HuH-7 (cell line): ENCODE data around the gene CASP9.

Experiments used
- DNase-seq: peaks from one replicate; pipeline ENCODE4 v3.0.0; 2011; ENCODE audit warnings: low spot score

CASP9 gene

DNA sequence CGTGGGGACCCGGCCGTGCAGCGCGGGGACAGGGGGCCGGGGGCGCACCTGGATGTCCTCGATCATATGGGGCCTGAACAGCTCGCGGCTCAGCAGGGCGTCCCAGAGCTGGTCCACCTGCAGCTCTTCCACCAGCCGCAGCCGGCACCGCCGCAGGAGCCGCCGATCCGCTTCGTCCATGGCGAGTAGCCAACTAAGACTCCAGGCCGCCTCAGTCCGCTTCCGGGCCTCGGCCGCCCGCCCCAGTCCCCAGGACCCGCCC, at the start of gene CASP9:
Gene CASP9, minus strand, starts transcription at position 195 of the 262 bp plus-strand sequence. Its CDS starts 15 bp downstream, at position 180.
- no peak for DNase-seq

DNA sequence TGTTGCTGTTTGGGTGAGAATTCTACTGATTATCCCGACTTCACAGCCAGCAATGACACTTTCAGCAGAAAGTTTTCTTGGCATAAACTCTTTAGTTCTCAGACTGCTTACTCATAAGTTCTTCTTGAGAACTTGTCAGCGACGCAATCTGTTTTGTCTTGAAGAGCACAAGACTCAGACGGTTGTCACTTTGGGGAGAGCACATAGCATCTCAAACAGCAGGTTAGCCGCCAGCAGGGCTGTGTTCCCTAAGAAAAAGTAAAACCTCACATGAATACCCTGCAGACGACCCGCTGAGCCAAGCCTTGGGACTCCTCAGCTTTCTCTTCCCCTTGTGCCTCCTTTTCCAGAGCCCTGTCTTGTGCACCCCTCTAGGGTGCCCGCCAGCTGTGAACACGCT, 49.5 kb upstream of the CASP9 start:
- DNase-seq = no peak

DNA sequence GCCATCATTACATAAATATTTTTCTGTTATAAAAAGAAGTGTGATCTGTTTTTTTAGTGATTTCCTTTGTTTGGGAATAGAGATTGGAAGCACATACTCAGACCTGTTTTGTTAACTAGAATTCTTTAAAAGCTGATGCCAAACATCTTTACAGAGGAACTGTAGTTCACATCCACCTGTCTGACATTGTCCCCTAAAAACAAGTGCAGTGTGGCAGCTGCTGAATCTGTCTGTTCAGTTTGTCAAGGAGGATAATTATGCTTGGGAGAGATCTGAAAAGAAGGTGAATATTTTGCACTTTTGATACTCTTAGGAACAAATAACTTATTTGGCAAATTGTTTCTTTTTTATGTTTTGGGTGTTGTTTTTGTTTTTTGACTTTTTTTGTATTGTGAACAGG, 47.3 kb upstream of the CASP9 start:
- no peak for DNase-seq

DNA sequence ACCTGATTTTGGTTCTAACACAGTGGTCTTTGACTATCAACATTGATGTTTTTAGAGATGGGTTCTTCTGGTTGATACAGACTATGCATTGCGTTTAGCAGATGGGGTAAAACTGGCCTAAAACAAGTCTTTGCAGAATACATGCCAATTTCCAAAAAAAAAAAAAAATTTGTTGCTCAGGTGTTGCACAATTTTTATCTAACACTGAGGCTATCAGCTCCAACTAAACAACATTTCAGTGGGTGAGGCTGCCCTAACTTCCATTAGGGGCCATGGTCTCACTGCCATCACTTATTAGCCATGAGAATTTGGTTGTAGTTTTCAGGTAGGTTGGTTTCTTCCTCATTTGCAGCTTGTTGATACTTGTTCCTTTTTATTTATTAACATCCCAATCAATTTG, 46.8 kb upstream of the CASP9 start:
- DNase-seq = no peak

DNA sequence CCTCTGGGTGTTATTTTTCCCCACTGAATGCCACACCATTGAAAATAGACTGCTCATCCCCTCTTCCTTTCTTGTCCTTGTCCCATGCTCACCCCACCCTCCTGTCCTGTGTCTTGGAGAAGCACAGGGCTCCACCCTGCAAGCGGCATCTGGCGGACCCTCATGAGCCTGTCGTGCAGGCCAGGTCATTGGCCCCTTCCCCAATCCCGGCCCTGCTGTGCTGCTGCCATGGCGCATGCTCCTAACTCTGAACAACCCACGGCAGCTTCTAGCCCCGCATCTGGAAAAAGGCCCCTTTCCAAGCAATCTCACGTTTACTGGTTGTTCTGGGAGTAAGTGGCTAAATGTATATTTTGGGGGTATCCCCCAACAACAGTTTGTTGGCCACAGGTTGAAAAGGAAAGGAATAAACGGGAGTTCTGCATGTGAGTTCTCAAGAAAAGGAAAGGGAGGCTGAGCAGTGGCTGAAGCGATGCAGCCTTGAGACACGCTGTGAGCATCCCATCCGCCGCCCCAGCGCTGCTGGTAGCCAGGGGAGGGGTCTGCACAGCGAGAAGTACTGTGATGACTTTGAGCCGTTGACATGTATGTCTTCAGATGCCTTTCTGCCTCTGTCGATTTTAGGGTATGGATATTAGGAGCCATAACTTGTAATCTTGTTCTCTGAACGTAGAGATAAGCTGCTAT, 44.5 kb upstream of the CASP9 start:
- no peak for DNase-seq

DNA sequence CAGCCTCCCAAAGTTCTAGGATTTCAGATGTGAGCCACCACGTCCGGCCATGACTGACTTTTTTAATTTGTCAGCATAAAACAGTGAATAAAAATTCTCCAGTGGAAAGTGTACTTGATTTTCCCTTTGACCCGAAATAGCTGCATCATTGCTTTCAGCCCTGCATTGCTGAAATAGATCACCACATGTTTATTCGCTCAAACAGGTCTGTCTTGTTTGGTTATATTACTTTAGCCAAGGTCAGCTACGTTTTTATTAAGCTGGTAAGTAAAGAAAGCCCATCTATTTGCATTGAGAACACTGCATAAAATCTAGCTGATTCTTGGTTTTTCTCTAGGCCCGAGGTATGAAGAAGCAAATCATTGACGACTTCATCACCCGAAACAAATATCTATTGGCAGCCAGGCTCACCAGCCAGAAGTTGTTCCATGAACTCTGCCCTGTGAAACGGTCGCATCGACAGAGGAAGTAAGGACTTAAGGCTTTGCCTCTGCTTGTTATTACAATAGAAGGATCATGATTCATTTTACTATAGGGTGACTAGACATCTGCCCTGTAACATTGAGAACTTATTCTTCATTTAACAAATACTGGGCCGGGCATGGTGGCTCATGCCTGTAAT, 35.3 kb upstream of the CASP9 start:
- no peak for DNase-seq

DNA sequence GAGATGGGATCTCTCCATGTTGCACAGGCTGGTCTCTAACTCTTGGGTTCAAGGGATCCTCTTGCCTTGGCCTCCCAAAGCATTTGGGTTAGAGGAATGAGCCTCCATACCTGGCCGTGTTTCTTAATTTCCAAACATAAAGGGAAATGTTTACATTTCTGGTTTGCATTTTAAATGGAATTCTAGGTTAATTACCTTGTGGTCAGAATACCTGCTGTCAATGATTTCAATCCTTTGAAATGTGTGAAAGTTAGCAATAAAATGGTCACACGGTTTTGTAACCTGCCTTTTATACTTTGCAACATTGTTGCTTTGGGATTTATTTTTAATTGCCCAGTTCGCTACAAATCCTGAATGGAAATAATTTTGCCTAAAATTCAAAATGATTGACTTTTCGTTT, 34.5 kb upstream of the CASP9 start:
- DNase-seq = no peak

DNA sequence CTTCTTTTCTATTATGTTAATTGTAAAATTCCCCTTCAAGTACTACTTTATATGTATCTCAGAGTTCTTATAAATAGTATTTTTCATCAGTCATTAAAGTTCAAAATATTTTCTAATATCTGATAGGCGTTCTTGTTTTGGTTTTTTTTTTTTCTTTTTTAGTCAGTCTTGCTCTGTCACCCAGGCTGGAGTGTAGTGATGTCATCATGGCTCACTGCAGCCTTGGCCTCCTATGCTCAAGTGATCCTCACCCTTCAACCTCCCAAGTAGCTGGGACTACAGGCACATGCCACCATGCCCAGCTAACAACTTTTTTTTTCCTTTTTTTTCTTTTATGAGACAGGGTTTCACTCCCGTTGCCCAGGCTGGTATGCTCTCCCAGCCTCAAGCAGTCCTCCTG, 33.6 kb upstream of the CASP9 start:
- no peak for DNase-seq

DNA sequence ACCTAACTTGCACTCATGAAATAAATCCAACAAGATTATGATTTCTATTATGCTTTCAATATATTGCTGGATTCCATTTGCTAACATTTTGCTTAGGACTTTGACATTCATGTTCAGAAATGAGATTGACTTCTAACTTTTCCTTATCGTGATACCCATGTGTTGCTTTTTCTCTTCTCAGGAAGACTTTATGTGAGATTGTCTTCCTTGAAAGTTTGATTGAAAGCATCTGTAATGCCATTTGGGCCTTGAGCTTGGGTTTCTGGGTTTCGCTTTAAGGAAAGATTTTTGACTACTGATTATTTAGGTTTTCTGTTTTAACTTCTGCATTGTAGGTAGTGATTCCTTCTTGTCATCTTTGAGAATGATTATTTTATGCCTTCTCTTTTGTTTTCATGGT, 33.0 kb upstream of the CASP9 start:
- no peak for DNase-seq

DNA sequence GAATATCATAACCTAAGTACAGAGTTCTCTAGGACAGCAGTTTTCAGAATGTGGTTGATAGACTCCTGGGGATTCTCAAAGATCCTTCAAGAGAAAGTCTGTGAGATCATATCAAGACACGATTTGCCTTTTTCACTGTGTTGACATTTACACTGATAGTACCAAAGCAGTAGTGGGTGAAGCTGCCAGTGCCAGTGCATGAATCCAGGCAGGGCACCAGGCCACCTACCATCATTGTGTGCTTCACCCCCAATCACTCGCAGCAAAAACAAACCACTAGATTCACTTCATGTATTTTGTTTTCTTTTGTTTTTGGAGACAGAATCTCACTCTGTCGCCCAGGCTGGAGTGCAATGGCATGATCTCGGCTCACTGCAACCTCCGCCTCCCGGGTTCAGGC, 26.6 kb upstream of the CASP9 start:
- no peak for DNase-seq

DNA sequence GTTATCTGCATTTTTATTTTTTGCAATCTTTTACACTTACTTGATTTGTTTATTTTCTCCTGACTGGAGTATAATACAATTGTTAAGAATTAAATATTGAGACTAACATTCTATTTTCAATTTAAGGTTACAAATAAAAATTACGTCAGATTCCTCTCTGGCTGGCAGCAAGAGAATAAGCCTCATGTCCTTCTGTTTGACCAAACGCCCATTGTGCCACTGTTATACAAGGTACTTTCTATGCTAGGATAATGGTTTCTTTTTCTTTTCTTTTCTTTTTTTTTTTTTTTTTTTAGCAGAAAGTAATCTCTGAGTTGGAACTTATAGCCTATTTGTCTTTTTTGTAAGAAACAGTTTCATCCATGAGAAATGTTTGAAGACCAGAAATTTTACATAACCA, 22.6 kb upstream of the CASP9 start:
- no peak for DNase-seq

DNA sequence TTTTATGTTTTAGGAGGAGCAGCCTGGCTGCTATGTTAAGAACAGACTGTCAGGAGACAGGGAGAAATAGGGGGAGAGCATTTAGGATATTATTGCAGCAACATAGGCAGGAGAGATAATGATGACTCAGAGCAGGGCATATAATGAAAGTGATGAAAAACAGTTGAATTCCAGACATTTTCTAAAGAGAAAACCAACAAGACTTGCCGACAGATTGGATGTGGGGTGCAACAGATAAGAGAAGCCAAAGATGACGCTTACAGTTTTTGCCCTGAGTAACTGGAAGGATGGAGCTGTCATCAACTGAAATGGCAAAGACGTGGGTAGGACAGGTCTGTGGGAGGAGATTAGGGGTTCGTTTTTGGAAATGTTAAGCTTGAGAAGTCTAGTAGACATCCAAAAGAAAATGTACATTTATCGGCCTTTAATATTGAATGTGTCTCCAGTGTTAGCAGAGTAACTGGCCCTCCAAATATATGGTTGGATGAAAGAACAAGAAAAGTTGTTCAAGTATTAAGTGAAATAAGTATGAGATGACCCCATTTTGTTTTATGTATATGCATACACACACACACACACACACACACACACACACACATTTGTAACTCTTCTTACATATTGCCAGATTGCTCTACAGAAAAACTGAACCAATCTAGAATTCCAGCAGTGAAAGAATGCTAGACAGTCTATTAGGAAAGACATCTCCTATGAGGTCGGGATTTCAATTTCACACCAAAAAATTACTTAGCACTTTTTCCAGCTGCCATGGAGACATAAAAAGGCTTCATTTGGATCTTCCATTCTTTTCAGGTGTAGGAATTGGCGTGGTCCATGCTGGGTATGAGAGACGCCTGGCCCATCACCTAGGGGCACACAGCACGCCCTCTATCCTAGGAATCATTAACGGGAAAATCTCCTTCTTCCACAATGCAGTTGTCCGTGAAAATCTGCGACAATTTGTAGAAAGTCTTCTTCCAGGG, 19.9 kb upstream of the CASP9 start:
- no peak for DNase-seq

DNA sequence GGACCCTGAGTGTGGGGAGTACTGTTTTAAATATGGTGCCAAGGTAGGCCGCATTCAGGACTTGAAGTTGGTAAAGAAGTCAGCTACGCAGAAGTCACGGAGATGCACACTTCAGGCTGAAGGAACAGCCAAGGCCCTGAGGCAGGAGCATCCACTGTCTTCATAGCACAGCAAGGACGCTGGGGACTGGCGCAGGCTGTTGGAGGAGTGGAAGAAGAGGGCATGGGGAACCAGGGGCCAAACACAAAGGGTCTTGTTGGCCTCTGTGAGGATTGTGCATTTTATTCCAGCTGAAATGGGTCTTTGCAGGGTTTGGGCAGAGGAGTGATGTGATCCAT, 19.2 kb upstream of the CASP9 start:
- no peak for DNase-seq

DNA sequence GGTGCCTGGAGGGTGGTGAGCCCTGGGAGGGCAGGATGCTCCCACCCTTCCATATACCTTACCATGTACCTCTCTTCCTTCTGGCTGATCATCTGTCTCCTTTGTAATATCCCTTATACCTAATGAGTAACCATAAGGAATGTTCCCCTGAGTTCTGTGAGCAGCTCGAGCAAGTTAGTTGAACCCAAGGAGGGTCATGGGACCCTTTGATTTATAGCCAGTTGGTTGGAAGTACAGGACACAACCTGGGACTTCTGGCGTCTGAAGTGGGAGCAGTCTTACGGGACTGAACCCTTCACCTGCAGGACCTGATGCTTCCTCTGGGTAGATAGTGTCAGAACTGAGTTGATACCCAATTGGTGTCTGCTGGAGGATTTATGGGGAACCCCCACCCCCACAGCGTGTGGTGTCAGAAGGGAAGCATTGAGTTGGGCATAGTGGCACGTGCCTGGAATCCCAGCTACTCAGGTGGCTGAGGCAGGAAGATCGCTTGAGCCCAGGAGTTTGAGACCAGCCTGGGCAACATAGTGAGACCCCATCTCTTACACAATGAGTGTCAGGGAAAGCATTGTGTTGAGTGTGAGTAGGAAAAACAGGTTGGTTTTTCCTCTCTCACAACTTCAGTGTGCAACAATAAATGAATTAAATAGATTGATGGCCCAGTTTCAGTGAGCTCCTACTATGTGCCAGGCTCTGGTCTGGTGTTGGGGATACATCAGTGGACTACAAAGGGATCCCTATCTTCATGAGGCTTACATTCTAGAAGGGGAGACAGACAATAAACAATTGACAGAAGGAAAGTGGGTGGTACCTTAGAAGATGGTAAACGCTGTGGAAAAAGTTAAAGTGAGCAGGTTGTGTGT, 18.6 kb upstream of the CASP9 start:
- DNase-seq = no peak

DNA sequence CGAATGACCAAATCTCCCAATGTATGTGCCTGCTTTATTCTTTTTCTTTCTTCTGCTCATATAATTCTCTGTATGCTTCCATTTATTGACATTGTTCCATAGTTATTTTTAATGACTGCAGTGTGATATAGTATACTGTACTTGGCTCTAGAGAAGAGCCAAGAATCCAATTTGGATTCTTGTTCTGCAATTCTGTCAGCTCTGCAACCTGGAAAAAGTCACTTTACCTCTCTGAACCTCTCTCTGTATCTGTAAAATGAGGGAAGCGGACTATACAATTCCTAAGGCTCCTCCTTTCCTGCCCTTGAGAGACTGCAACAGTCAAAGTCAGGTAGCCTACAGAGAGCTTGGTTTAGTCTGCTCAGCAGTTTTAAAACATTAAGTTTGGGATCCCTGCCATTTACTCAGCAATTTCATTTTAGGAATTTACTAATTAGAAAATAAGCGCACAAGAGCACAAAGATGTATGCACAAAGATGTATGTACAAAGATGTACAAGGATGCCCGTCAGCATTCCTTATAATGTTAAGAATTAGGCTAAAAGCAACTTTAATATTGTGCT, 17.3 kb upstream of the CASP9 start:
- DNase-seq = no peak

DNA sequence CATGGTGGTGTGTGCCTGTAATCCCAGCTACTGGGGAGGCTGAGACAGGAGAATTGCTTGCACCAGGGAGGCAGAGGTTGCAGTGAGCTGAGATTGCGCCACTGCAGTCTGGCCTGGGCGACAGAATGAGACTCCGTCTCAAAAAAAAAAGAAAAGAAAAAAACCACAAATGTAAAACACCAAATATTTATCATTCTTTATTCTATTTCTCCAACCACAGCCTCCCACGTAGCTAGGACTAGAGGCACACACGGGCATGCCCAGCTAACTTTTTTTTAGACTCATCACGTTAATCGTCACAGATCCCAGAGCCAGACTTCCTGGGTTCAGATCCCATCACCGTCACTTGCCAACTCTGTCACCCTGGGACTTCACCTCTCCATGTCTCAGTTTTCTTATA, 16.2 kb upstream of the CASP9 start:
- no peak for DNase-seq

DNA sequence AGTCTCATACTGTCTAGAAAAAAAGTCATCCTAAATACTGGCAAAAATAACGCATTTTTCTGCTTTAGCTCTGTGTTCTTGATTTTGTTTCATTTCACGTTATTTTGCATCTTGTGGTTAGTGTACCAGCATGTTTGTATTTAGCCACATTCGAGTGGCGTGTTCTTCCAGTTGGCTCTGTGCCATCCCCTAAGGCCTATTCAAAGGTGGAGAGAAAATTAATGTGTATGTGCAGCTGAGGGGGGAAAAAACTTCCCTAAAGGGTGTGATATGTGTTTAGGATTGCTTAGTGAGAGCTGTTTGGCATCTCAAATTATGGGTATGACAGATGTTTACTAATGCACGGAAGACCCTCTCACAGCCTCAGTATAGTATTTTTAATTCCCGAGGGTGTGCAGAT, 14.8 kb upstream of the CASP9 start:
- no peak for DNase-seq

DNA sequence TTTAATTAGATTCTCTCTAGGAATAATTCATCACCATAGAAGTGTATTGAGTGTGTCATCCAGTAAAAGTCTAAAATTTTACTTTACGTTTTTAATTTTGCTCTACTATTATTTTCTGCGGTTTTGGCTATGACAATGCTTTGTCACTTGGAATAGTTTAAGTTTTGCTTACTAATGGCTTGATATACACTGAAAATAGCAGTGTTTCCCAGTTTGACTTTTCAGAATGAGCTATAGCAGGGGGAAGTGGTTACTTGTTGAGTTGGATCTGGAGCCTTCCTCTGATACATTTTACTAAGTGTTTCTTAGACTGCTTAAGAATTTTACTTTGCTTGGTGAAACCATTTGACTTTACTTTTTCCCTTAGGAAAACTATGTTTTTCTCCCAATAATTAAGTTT, 7.7 kb upstream of the CASP9 start:
- no peak for DNase-seq

DNA sequence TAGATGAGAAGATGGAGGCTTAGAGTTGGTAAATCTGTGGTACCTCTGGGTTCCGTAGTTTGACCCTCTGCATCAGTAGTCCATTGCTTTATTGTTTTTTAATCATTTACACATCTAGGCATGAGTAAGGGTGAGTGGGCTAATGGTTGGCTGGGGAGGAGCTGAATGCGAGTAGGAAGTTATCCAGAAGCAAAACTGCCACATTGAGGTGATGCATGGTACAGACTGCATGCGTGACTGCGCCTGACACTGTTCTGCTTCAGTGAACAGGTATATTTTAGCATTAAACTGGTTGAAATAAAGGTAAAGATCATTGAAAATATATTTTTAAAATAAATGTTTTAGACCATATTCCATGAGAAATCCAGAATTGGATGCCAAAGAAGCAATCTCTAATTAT, 7.0 kb upstream of the CASP9 start:
- no peak for DNase-seq

DNA sequence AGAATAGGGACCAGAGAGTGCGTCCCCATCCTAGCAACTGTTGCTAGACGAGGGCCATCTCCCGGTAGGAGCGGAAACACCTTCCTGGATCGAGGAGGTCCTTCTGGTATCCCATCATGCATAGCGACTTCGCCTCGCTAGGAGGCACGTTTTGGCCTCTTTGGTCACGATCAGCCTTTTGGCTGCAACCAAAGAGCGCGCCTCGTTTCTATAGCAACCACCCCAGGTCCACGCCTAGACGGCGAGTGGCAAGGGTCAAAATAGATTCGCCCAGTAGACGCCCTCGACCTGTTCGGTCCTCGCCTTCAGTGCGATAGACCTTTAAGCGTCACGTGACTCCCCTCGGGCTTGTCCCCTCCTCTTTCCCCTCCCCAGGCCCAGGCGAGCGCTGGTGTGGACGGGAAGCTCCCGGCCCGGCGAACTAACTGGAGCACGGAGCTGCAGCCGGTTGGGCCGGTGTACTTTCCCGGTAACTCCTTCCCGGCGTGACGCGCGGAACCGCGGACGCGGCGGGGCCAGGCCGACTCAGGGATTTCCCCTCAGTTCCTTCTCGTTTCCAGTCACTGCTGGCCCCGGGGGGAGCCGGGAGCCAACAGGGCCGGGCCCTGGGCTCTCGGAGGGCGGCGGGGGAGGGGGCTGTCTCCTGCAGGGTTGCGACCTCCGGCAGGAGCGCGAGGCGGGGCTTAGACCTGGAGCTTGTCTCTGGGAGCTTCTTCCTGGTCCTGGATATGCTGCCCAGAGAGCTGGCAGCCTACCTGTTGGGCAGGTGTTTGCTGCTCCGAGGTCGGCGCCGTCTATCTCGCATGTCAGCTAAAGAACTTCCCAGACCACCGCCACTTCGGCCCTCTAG, 2.7 kb upstream of the CASP9 start, which contains the start of gene DNAJC16:
Gene DNAJC16, plus strand, starts transcription at position 359 of the 850 bp plus-strand sequence. CDS start 2,258 bp downstream, outside the sequence.
- peak; percentile 89 for DNase-seq

DNA sequence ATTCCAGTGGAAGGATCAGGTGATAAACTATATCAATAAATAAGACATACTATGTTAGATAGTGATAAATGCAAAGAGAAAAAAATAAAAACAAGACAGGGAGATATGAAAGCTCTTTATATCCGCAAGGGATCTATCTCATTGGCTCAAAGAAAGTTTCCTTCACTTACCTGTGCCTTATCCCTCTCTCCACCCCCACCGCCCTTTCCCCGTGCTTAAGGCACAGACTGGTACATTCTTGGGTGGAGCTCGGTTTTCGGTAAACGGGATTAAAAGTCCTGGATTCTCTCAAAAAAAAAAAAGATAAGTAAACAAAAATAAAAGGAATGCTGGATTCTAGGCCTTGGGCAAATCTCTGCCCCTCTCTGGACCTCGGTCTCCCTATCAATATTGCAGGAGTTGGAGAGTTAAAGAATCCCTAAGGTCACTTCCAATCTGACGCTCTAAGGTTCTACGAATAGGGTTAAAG, 2.0 kb upstream of the CASP9 start:
- no peak for DNase-seq
